CD4-positive, alpha-beta T cell treated with Interleukin-15 for 1 hour (primary cell): Measurements from ENCODE around the gene KLF4.
"Not testable (repeated sequence)": the region's sequence is repeated elsewhere in the genome, so short reads cannot be mapped to it uniquely, and the experiment has no call there.

Experiments
- DNase-seq: peaks from one replicate; pipeline ENCODE4 v3.0.0-alpha.2; 2020

KLF4 gene

DNA sequence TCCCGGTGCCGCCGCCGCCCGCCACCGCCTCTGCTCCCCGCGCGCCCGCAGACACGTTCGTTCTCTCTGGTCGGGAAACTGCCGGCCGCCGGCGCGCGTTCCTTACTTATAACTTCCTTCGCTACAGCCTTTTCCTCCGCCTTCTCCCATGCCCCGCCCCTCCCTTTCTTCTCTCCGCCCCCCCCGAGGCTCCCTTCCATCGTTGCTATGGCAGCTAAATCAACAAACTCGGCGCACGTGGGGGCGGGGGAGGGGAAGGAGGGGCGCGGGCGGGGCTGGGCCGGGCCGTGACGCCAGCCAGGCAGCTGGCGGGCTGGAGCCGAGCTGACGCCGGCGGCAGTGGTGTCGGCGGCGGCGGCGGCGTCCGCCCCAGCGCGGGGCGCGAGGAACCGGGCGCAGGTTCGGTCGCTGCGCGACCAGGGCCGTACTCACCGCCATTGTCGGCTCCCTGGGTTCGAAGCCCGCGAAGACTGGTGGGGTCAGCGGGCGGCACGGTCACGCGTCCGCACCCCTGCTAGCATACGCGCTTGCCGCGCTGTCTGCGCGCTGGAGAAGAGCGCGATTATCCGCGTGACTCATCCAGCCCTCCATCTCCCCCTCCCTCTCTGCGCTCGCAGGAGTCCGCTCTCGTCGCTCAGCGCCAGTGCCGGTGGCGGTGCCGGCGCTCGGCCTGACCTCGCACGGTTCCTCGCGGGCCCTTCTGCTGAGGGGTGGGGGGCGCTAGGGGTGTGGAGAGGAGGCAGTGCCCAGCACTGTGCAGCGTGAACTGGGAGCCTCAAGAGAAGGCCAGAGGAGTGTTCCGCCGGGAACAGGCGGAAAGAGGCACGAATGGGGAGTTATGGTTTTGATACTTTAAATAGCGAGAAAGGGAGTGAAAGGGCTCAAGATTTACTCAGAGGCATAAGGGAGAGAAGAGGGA lies at the start of gene KLF4:
Gene KLF4 (minus strand): TSS at position 83 of the 919 bp plus-strand sequence. CDS start 597 bp downstream, outside the sequence.
- DNase-seq = peak; percentile 84

DNA sequence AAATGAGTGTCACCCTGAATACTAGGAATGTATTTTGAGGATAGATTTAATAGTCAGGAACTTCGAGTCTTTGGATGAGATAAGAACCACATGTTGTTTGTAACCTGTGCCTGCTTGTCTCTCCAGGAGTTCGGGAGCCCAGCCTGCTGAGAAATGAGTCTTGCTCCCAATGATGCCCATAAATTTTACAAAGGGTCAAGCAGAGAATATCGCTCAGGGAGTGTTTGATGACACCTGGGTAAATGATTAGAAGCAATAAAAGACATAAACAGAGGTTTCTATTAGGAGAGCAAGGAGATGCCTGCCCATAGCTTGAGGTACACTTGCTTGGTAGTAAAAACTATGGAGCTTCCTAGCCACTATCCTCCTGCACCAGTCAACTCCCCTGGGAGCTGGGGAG lies 46.9 kb upstream of the KLF4 start:
- DNase-seq = no peak

DNA sequence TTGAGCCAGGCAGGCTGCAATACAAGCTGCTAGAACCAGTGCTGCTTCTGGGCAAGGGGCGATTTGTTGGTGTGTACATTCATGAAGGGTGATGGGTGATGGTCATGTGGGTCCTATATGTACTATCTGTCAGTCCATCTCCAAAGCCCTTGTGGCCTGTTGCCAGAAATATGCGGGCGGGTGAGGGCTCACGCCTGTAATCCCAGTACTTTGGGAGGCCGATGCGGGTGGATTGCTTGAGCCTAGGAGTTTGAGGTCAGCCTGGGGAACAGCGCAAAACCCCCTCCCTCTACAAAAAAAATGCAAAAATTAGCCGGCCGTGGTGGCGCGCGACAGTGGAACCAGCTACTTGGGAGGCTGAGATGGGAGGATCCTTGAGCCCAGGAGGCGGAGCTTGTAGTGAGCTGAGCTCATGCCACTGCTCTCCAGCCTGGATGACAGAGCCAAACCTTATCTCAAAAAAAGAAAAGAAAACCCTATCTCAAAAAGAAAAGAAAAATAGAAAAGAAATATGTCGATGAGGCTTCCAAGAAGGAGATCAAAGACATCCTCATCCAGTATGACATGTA lies 45.0 kb upstream of the KLF4 start:
- DNase-seq = no peak

- DNase-seq = no peak
These were observed 41.1 kb upstream of the KLF4 start for GRCh38 chr9:107530679-107531078.

GRCh38 chr9:107528686-107529085 lies 39.1 kb upstream of the KLF4 start:
- DNase-seq = no peak

DNA sequence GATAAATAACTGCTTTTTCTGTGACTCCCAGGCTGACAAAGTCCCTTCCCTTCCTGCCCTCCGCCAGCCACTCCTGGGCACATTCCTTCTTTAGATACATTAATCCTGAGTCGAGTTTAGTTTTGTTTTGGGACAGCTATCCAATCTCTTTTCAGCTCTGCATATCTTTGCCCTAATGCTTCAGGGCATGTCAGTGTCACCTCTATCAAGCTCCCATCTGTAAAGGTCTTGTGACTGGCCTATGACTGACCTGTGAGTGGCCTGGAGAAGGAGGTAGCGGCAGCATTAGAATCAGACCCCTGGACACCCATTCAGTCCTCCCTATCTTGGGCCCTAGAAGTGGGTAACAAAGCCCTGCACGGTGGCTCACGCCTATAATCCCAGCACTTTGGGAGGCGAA lies 34.0 kb upstream of the KLF4 start:
- DNase-seq = no peak

DNA sequence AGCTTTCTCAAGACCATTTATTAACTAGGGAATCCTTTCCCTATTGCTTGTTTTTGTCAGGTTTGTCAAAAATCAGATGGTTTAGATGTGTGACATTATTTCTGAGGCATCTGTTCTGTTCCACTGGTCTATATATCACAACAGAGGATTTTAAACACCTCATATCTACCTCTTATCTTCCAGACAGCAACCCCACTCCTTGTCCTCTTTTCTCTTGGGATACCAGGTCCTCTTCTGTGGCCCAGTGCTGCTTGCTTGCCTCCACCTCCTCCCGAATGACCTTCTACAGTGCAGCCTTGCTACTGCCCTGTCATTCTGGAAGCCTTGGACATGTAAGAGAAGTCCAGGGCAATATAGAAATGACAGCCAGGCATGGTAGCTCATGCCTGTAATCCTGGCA lies 30.6 kb upstream of the KLF4 start:
- no peak for DNase-seq

DNA sequence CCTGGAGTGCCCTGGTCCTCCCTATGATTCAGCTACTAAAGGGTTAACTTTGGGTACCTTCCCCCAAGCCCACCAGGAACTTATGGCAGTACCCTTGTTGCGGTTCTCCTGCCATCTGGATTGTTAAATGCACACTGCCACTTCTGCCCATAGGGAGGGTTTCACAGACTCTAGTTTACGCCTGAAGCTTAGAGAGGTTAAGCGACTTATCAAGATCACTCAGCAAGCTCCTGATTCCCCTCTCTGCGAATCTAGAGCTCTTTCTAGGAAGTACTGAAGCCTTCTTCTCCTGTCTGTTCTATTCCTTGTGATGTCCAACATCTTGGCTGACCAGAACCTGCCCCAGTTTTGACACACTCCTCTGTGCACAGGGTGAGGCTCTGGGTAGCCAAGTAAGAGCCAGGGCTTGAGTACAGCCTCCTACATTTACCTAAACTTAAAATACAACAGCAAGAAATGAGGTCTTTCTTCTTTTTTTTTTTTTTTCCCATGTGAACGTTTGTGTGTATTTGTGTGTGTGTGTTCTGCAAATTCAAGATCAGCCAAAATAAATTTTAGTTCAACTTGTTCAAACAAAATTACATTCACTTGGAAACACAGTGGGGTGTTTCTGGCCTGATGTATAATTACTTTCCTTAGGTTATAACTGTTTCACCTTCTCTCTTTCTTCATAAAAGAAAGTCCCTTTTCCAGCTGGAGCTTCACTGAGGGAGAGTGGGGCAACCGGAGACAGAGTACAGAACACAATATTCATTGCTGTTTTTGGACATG lies 28.7 kb upstream of the KLF4 start:
- DNase-seq = no peak

- no peak for DNase-seq
These were observed 24.0 kb upstream of the KLF4 start for GRCh38 chr9:107513464-107514100.

DNA sequence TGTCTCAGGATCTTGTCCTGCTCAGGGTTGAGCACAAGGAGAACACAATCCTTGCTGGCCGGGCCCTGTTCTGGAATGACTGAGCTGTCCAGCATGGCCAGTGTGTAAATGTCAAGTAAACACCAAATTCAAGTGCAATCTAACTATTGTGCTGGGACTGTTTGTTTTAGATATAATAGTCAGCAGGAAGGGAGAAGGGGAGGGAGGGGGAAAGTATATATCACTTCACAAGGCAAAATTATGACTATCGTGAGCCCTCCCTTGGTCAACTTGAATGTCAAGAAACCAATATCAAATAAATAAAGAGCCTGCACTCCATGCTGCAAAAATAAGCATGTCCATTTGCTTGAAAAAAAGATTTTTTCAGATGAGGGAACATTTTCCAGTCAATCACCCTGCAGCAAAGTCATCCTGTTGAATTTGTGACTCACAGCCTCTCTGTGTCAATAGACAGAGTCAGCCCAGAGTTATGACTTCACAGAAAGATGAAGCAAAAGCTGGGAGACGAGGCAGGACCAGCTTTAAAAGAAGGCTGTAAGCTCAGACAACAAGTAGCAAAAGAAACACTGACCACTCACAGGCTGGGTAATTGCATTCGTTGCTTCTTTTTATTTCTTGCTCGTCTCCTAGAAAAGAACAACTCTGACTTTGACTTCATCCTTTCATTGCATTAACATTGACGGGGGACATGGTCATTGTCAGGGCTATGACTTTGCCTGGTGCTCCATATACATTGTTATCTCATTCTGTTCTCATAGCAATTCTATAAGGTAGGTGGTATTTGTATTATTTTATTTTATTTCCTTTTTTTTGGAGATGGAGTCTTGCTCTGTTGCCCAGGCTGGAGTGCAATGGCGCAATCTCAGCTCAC lies 15.3 kb upstream of the KLF4 start:
- DNase-seq = no peak

- DNase-seq = no peak
These were observed 12.9 kb upstream of the KLF4 start for GRCh38 chr9:107502464-107502863.

DNA sequence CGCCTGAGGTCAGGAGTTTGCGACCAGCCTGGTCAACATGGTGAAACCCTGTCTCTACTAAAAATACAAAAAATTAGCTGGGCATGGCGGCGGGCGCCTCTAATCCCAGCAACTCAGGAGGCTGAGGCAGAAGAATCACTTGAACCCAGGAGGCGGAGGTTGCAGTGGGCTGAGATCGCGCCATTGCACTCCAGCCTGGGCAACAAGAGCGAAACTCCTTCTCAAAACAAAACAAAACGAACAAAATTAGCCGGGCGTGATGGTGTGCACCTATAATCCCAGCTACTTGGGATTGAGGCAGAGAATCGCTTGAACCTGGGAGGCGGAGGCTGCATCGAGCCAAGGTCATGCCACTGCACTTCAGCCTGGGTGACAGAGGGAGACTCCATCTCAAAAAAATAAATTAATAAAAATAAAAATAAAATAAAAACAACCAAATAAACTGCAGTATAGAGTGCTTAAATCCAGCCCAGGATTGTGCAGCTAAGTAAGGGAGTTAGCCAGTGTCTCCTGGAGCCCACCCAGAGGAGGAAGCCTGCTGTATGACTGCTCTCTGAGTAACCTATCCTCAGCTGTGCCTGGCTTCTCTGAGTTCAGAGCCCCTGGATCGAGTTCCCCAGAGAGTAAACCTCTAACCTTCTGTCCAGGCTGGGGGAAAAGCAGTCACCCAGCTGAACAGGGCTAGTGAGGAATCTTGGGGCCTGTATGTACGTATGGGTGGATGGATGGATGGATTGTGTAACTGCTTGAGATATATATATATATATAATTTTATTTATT lies 11.0 kb upstream of the KLF4 start:
- not testable (repeated sequence) for DNase-seq

- no peak for DNase-seq
These were observed 7.4 kb upstream of the KLF4 start for GRCh38 chr9:107496976-107497375.

DNA sequence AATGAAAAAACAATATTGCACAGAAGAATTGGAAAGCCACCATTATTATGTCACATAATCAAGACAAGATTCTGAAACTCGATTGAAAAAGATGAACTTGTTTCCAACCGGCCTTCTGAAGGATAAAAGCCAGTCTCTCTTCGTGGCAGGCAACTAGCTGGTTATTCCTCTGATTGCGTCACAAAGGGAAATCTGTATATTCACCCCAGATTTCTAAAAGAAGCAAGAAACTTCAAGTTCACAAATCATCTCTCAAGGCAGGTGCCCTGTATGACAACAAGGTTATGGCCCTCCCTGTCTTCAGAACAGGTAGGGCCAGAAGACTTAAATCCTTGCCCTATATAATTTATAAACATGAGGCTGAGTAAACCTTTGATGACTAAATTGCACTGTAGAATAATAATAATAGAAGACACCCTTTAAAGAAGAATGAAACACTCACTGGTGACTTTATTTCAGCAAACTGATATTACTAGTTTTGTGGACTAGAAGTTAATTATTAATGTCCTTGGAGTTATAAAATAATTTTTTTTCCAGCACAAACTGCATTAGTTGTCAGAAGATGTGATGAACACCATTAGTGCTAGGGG lies 2.9 kb upstream of the KLF4 start:
- no peak for DNase-seq

DNA sequence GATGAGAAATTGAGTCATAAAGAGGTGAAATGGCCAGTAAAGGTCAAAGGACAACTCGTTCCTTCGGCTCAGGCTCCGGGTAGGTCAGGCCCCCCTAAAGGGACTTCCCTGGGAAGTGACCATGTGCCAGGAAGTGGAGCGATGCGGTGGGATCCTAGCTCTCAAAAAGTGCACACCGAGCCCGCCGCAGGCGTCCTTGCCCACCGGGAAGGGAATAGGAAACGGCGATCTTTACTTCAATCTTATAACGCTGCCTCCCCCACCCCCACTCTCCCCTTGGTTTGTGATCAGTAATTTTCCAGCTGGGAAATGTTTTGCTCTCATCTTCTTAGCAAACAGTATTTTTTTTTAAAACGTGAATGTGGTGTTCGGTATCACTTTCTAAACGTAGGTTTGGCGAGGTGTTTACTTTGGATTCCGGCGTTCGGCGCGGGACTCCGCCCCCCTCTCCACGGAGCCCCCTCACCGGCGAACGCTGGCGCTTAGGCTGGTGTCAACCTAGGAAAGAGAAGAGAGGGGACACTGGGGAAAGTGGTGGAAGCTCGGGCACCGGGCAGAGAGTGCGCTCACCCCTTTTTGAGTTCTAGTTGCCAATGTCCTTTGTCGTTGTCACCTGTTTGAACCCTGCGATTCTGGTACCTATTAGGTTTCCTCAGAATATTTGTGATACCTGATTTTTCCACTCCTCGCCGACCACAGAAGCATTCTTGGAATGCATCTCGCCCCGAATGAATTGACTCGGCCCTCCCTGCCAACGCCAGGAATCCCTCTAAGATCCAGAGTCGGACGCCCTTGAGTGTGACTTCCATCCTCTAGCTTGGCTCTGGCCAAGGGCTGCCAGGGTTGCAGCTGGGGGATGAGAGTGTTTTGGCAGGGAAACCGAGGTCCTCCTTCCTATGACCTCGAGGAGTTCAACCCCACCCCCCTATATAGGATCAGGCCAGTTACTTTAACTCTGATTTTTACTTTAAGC lies 1.8 kb upstream of the KLF4 start:
- peak; percentile 30 for DNase-seq

- peak; percentile 17 for DNase-seq
These were observed 1.0 kb upstream of the KLF4 start for GRCh38 chr9:107490606-107490970.

GRCh38 chr9:107489144-107489673 lies 360 bp downstream of the KLF4 start:
- no peak for DNase-seq

DNA sequence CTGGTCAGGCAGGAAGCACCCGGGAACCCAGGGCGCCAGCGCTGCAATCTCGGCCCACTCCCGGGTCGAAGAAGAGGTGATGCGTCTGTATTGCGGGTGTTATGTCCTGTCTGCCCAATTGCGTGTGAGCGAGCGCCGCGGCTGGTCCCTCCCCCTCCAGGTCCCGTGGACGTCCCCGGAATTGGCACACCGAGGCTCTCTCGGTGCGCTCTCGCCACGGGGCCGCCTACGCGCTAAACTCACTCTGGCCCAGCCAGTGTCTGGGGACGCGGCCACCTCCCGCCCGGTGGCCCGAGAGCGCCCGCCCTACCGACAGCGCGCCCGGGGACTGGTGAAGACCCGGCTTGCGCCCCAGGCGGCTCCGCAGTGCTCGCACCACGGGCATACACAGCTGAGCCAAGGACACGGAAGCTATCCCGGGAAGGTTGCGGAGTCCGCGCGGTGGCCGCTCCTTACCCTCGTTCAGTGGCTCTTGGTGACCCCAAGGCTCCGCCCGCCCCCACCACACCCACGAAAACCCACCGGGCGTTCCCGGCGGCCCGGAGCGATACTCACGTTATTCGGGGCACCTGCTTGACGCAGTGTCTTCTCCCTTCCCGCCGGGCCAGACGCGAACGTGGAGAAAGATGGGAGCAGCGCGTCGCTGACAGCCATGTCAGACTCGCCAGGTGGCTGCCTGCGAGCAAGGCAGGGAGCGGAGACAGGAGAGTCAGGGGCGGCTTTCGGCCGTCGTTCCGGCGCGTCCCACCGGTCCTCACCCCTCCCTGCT lies 1.0 kb downstream of the KLF4 start:
- DNase-seq = peak; percentile 72
